HG03342 (cell line): ENCODE data around the gene SCD5.
A peak's percentile ranks its signal among the peaks of the same experiment; 100 is the strongest.

Experiments used
- ATAC-seq: cut with Tn5 transposase; IDR thresholded peaks from one replicate; pipeline ENCODE4 v1.9.1; 2021; ENCODE audit warnings: mild to moderate bottlenecking, moderate library complexity; ENCODE audit not compliant: unreplicated experiment

Gene SCD5

DNA sequence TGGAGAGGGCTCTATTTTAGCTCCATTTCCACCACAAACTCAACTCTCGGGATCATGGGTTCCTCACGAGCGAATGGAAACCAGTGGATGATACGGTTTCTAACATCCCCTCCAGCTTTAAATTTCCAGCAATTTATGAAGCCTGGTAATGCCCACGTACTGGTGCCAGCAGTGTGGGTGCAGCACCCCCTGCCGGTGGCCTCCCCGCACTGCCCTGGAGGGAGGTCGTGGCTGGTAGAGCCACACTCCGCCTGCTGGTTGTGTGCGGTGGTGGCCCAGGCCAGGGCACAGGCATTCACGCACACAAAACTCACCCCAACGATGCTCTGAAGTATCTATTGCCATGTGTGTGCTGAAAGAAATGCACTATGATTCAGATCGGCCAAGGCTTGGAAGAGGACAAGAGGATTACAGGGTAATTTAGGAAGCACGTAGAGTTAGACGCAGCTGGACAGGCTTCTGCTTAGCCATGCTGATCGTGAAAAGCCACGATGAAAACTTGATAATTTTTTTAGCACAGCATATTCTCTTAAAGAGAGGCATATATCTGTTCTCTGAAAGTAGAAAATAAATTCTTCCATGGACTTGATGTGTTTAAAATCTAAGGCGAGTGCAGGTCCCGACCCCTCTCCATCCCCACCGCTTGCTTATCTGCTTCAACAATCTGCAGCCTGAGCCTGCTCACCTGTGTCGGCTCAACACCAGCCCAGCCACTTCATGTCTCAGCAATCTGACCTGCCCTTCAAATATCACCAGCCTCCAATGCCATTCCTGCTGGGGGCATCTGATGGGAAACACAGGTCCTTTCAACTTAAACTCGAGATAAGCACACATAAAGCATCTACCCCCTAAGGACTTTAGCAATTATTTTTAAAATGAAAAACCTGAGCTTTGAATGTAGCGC lies 59.1 kb downstream of the SCD5 start:
- peak; percentile 99 for ATAC-seq

DNA sequence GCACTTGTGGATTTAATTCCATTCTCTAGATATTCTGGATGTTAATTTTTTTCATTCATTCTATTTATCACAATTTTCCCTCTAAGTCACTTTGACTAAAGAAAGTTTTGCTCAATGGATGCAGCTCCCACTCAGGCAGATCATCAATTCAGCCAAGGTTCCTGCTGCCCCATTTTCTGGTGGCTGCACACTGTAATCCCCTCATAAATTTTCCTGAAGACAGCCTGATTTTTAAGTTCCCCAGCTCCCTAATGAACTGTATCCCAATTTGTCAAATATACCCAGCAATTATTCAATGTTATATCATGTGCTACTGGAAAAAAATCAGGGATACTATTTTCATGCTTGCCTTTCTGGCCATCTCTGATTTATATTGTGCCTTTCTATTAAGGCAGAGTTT lies 61.2 kb downstream of the SCD5 start:
- no peak for ATAC-seq

DNA sequence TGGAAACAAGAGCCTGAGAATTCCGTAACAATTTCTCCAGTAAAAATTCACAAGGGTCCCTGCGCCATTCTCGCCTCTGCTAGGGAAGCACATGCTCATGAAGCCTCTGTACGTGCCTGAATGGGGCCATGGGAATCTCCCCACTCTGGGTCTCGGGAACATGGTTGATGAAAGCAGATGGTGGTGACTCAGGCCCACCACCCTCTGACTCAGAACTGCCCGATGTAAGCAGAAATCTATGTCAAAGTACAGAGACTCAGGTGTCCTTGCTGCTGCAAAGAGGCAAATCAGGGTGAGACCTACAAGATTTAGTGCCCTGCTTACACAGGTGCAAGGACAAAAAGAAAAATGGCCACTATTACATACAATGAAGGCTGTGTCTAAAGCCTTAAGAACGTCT lies 65.0 kb downstream of the SCD5 start:
- no peak for ATAC-seq

DNA sequence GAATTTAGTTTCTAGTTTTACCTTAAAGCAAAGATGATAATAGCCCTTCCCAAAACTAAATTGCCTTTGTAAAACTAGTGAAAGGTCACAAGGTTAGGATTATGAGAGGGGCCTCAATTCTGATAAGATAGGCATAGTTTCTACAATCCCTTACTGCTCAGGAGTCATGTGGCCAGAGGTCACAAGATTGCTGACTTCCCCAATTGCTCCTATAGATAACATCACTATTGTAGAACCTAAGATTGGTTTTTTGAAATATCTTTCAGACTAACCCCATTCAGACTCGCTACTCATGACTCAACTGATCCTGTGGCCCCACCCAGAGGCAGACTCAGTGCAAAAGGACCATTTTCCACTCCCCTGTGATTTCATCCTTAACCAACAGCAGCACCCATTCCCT lies 70.3 kb downstream of the SCD5 start:
- ATAC-seq, result no peak

DNA sequence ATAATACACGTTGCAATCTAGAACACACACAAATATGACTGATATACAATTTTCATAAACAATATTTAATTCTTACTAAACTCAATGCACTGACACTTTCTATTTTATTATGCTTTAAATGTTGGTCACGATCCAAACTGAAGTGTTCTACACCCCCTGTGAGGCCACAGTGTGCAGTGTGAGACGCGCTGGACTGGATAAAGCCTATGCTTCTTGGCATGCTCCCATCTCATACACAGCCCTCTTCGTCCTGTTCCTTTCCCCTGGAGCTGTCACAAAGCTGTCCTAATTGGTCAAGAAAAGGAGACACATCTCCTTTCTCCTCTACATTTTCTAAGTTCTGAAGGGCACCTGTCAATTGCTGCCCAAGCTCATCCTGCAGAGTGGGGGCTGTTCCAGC lies 72.0 kb downstream of the SCD5 start:
- no peak for ATAC-seq

DNA sequence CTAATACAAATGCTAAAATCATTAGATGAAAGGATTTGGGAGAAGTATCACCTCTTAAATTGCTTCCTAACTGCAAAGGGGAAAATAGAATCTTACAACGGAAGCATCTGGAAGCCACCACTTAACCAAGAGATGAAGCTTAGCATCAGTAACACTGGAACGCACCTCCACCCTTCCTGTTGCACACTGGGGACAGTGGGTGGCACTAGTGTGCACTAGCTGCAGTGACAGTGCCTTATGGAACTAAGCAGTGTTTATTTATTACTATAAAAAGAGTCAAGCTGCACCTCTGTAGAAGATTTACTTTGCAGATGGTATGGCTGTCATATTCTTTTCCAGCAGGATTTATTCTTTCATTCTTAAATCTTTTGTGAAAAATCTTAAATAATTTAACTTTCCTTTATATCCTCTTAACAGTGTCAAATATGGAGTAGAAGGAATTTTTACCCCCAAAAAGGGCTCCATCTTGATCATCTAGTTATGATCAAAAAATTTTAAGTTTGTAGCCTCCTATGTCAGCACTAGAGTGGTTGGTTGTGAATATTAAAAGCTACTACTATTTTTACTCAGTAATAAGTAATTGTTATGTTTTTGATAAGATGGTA lies 76.7 kb downstream of the SCD5 start:
- ATAC-seq, result peak; percentile 74

DNA sequence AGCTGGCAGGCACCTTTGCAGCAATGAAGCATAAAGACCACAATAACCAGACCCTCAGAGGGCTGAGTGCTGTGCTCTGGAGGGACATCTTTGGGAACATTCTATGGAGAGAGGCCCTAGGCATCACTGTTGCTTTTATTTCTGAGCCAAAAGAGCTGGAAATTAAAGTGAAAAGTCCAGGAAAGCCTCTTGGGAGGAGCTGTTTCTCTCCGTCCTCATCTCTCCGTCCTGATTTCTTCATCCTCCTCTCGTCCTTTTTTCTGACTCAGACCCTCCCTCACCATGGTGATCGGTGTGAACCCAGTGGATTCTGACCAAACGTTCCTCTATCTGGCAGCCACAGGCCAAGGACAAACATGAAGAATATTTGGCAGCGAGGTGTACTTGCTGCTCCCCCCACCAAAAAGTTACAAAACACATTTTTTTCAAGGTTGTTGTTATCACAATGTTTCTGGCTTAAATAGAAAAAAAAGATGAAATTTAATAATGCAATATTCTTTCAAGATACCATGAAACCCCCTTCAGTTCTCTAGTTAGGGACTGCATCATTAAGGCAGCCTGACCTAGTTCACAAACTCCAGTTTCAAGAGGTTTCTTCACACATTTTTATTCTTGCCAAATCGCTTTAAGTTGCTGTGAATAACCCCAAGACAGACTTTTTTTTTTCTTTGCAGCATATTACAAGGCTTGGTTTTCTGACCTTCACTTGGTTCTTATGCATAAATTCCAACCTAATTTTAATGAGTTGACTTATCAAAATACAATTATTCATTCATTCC lies 80.2 kb downstream of the SCD5 start:
- ATAC-seq, result no peak

DNA sequence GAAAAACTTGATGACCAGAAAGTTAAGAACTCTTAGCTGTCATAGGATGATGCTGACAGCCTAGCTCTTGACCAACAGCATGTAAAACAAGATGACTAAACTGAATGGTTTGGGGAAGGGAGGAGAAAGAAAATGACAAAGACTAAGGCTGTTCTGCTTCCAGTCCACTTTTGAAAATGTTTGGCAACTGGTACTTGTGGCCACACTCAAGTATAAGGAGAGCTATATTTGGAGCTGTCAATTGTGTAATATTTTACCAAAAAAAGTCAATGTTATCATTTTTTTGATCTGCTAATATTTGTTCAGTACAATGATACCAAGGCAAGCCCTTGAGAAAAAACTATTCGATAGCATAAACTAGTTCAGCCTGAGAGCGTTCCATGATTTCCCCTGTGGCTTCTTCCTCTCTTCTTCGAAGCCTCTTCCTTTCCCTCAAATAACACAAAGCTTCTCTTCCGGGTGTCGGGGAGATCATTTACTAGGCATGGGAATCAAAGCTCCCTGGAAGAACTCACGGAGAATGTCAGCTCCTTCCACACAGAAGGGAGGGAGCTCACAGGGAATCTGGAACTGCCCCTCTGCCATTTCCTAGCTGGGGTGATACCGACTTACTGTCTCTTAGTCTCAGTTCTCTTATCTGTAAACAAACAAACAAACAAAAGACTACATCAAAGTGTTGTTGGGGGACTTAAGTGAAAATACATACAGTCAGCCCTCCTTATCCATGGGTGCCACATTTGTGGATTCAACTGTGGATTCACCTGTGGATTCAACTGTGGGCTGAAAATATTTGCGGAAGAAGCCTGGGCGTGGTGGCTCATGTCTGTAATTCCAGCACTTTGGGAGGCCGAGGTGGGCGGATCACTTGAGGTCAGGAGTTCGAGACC lies 82.6 kb downstream of the SCD5 start:
- no peak for ATAC-seq

DNA sequence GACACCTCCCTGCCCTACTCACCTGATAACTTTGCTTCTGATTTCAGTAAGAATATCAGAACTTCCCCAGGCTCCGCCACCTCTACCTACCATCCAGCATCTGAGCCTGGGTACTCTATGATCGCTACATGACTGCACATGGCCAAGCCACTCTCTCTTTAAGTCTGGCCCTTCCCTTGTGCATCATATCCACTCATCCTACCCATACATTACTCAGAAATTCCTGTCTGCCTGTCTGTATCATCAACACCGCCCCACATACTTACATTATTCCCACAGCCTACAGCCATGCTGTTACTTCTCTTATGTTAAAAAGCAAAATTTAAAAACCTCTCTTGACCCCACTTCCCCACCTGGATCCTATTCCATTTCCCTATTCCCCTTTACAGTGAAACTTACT lies 84.7 kb downstream of the SCD5 start:
- no peak for ATAC-seq

DNA sequence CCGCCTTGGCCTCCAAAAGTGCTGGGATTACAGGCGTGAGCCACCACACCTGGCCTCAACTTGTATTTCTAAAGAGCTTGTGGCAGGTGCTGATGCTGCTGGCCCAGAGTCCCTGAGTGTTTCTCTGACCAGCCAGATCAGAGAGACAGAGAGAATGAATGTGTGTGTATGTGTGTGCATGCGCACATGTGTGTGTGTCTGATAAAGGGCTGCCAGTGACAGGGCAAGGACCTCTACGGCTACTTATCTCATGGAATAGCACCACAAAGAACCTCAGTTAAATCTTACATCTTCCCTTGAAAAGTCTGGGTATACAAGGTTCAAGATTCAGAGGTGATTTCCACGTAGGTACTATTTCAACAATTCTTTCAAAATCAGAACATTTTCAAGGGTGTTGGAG lies 86.0 kb downstream of the SCD5 start:
- no peak for ATAC-seq

DNA sequence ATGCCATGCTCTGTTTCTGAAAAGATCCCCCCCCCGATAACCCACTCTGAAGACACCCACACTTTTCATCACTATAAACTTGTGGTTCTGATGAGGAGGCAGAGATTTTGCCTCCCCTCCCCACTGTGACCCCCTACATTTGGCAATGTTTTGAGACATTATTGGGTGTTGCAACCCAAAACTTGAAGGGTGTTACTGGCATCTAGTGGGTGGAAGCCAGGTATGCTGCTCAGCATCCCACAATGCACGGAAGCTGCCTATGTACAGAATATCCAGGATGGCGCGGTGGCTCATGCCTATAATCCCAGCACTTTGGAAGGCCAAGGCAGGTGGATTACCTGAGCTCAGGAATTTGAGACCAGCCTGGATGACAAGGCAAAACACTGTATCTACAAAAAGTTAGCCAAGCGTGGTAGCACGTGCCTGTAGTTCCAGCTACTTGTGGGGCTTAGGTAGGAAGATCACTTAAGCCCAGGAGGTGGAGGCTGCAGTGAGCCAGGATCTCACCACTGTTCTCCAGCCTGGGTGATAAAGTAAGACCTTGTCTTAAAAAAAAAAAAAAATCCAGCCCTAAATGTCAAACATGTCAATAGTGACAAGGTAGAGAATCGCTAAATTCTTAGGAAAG lies 87.3 kb downstream of the SCD5 start:
- ATAC-seq, result no peak

DNA sequence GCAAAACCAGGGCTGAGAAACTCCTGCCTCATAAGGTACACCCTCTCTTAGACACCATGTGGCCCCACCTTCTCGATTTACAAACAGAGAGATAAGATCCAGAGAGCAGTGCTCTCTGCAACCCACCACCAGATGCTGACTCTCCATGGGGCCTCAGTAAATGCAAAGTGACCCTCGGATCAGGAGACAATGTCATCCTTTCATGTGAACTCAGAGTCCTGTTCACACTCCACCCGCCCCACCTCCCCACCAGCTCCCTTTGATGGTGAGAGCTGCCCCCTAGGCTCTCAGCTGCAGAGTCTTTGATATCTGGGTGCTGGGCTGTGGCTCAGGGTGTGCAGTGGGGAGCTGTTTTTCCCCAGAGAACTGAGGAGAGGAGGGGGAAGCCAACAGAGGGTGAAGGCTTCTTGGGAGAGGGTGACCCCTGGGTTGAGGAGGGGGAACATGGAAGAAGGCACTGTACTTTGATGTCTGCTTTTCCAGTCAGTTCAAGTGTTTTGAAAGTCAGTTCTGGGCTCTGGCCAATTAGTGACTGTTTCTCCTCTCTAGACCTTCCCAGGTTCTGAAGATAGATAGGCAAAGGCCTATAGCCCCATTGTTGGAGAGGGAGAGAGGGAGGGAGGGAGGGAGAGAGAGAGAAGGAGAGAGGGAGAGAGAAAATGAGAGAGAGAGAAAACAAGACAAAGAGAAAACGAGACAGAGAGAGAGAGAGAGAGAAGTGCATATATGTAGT lies 88.2 kb downstream of the SCD5 start:
- no peak for ATAC-seq

DNA sequence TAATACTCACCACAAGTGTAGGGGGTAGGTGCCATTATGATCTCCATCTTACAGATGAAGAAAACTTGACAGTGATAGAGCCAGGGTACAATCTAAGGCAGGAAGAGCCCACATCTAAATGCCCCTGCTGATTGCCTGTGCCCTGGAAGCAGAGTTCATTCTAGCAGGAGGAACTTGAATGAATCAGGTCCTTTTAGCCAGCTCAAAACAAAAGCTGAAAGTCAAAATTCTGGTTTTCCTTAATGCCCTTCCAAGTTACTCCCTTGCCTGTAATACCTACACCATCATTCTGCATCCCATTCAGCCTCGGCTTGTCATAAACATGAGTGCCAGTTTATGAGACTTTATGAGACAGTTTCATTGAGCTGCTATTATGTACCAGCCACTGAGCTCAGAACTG lies 89.6 kb downstream of the SCD5 start:
- ATAC-seq, result no peak

DNA sequence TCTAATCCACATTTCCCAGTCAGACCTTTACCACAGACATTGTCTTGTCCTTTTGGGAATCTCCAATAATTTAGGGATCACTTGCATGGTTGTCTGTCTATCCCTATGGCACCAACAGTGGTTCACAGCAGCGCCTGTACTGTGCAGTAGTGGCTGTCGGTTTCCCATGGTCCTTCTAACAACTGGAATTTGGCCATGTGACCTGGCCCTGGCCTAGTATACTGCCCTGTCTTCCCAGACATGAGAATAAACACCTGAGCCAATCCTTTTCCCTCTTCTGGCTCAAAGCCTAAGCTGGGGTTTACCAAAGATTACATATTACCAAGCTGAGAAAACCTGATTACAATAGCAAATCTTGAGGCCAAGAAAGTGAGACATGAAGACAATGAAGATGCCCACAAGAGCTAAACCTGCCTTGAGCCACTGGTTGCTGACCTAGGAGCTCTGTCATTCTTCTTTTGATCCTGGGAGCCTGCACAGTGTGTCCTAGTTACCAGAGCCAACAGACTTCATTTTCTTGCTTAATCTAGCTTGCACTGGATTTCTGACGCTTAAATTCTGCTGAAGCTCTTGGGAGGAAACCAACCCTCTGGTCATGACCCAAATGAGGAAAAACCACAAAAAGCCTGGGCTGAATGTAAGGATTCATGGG lies 92.1 kb downstream of the SCD5 start:
- ATAC-seq, result no peak

DNA sequence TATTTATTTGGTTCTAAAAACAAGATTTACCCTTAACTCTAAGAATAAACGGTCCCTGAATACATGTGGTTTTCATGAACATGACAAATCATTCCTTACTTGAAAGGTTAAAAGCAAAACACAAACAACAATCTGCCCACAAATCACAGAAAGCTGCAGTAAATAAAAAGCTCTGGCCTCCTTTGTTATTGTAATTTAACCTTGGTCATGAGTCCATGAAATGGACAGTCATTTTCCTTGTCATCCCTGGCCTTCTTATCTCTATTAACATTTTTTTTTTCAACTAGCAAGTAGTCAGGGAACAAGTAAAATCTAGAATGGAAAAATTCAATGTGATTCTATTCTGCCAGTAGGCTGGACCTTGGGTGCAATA lies 92.7 kb downstream of the SCD5 start:
- ATAC-seq, result no peak

DNA sequence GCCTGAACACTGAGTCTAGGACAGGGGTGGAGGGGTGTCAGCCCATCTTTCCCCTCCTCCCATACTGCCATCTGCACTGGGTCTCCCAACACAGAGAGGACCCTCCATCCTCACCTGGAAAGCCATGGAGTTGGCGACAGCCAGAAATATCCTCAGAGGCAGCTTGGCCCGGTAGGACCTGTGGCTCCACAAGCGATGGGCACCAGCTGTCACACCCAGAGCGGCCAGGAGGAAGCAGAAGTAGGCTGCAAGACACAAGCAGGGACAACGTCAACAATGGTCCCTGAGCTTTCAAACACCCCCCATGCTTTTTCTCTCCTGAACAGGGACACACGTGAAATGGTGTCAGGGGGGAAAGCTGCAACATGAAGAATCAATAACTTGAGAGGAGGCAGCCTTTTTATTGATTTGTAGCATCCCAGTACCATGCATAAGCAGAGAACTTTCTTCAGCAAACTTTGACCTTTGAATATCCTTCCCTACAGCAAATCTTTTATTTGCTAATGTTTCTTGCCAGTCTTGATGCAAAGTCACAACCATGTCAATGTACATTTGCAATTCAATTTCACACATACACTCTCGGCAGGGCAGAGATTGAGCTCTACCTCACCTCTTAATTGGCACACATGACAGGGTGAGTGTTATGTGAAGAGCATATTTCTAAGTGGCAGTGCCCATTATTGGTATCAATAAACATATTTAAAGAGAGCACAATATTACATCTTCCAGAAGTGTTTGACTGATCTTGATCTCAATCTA lies 93.2 kb downstream of the SCD5 start:
- ATAC-seq, result no peak

DNA sequence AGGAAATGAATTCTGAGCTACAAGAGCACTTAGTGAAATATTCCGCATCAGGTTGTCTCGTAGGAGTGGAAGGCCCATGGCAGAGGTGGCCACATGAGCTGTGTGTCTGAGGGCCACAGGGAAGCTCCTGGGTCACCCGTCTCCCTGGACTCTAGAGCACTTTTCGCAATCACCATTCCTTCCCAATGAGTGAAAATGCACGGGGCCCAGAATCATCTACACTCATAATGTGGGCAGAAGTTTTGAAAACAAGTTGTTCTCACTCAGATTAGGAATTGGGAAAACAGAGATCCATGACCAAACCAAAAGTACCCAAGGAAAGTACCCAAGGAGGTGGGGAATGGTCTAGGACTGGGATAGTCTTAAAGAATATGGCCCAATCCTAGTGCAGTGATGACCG lies 94.4 kb downstream of the SCD5 start:
- ATAC-seq, result no peak

DNA sequence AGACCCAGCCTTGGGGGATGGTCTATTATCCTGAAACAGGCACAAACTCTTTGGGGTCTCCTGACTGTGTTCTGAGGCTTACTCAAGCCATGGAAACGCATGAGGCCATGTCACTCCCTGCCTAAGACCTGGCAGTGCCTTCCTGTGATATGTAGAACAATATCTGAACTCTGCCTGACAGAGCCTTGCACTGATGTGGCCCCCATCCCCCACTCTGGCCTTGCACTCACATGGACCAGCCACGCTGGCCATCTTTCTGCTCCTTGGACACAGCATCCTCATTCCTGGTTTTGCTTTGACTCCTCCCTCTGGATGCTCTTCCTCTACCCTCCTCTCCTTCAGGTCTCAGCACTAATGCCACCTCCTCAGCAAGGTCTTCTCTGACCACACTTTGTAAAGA lies 100.2 kb downstream of the SCD5 start:
- no peak for ATAC-seq

DNA sequence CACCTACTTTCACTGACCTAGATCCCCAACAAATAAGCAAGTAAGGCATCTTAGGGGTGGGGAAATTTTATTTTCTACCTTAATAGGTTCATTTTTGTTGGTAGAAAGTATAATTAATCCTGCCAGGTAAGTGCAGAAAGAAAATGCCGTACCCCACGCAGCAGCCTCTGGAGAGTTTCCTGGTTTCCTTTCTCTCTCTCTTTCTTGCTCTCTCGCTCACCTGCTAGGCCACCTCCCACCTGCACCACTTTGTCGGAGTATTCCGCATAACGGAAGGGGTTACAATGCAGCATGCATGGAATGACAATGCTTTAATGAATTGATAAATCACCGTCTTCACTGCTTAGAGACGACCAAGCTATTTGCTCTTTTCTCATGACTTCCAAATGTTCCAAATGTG lies 101.0 kb downstream of the SCD5 start:
- ATAC-seq, result no peak
